ENCODE data around the gene FAM53A. TPM values are rescaled to one million over a fixed set of nuclear protein-coding genes. Genes with fewer than 3 reads are reported as not detected.
"Not testable (repeated sequence)": the region's sequence is repeated elsewhere in the genome, so short reads cannot be mapped to it uniquely, and the experiment has no call there.

FAM53A gene
- total and polyA plus RNA-seq, 2 of the 4 experiments (the other 2 are of a cell fraction) = 2.0 to 3.1 TPM

DNA sequence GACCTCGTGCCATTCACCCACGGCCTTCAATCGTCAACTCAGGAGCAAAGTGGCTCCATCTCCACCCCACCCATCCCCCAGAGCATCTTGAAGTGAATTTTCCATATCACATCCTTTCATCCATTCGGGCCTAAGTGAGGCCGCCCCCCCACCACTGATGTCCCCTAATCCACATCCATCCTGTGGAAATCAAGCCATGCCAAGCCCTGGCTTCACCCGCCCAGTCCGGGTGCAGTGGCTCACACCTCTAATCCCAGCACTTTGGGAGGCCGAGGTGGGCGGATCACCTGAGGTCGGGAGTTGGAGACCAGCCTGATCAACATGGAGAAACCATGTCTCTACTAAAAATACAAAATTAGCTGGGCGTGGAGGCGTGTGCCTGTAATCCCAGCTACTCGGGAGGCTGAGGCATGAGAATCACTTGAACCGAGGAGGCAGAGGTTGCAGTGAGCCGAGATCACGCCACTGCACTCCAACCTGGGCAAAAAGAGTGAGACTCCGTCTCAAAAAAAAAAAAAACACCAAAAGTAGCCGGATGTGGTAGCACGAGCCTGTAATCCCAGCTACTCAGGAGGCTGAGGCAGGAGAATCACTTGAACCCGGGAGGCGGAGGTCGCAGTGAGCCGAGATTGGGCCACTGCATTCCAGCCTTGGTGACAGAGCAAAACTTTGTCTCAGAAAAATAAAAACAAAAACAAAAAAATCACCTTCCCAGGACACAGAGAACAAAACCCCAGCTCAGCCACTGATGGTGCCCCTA, 76.5 kb downstream of the FAM53A start:
- H4K5ac ChIP-seq (ENCODE audit: low read depth, low read length); H3K14ac ChIP-seq (replicated peaks; ENCODE audit: low read depth, low read length); H3K9me1 ChIP-seq (ENCODE audit: insufficient read depth, low read length); H4K20me1 ChIP-seq (ENCODE audit: insufficient read depth, low read length); H2AK9ac ChIP-seq (replicated peaks; ENCODE audit: low read depth, low read length, poor library complexity); in situ Hi-C loops (cut with MboI; ENCODE audit: low sequenced_read_pairs); ATAC-seq (ENCODE audit: low read depth); H4K8ac ChIP-seq (ENCODE audit: low read depth in 2 of 2, low read length in 2 of 2); H2BK15ac ChIP-seq (ENCODE audit: low read depth, low read length); H3K4me1 ChIP-seq (ENCODE audit: control insufficient read depth, insufficient read depth, low read length); H3K56ac ChIP-seq (ENCODE audit: extremely low read depth, insufficient read depth, low read length); POLR2A ChIA-PET (ENCODE audit: unreplicated experiment); H2AK5ac ChIP-seq (ENCODE audit: low read depth, low read length); H2BK120ac ChIP-seq (ENCODE audit: low read depth, low read length); H3K79me1 ChIP-seq (ENCODE audit: low read depth in 1 of 2, low read length in 2 of 2); H3K9ac ChIP-seq (ENCODE audit: low read depth, low read length); H2AFZ ChIP-seq (replicated peaks; ENCODE audit: low read length, poor library complexity); H3K36me3 ChIP-seq (ENCODE audit: control insufficient read depth, insufficient read depth, low read length); H3K9me3 ChIP-seq (ENCODE audit: control insufficient read depth, insufficient read depth, low read length); H3K27ac ChIP-seq (ENCODE audit: insufficient read depth, low read length); H2BK20ac ChIP-seq (ENCODE audit: low read depth, low read length); H2BK5ac ChIP-seq (ENCODE audit: low read depth, low read length, poor library complexity, severe bottlenecking); dilution Hi-C loops (cut with HindIII; ENCODE audit: low sequenced_read_pairs, unreplicated experiment); BruUV-seq (replicated peaks); H4K91ac ChIP-seq (ENCODE audit: insufficient read depth, low read depth, low read length); H3K4me3 ChIP-seq (ENCODE audit: insufficient read depth, low read depth, low read length); intact Hi-C loops (cut with micrococcal nuclease); H3K4ac ChIP-seq (ENCODE audit: low read depth, low read length); CTCF ChIA-PET; H3K23ac ChIP-seq (ENCODE audit: low read depth, low read length); DNase-seq; H3K18ac ChIP-seq (ENCODE audit: low read depth, low read length); H3K4me2 ChIP-seq (ENCODE audit: low read depth, low read length): not testable (repeated sequence)
- WGBS, 2 experiments (ENCODE audit: extremely low coverage in 2 of 2, insufficient read length in 1 of 2) = 76% methylated on average over 4 of the region's 23 CpGs; no CpG with 5 or more reads in 1 of the 2 experiments
- peaks cover 16% of the 10 kb centered on the region; the same call in 1 of the 2 replicates for H3K27me3 ChIP-seq (ENCODE audit: control insufficient read depth, insufficient read depth, low read length)
